ENCODE results near the gene TMEM176A. TPM values are rescaled to one million over a fixed set of nuclear protein-coding genes. Genes with fewer than 3 reads are reported as not detected.

Gene TMEM176A, protein sequence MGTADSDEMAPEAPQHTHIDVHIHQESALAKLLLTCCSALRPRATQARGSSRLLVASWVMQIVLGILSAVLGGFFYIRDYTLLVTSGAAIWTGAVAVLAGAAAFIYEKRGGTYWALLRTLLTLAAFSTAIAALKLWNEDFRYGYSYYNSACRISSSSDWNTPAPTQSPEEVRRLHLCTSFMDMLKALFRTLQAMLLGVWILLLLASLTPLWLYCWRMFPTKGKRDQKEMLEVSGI
- 100 to 1,000 TPM in 1 of 2 donors, 10 to 100 TPM in 1; 56.3 to 102 TPM for total RNA-seq

GRCh38 chr7:150800581-150801241 lies at the start of gene TMEM176A:
TMEM176A (plus strand) TSS chr7:150800769; CDS start chr7:150801551, 782 bp downstream.
- no peak for TF ChIP-seq CTCF (IDR thresholded peaks at IDR 0.05)
- peaks cover 1 to 2% of the 10 kb centered on the region in 2 donors for H3K9me3 ChIP-seq
- no peaks in the 10 kb centered on the region for H3K27me3 ChIP-seq
- H3K36me3 ChIP-seq = peaks cover 19% of the 10 kb centered on the region
- H3K4me3 ChIP-seq = peak within 1 kb of the TSS; percentile 69 to 74
- peaks cover 0 to 30% of the 10 kb centered on the region in 2 donors for H3K4me1 ChIP-seq
- DNase-seq (ENCODE audit: low spot score) = no peak
- peak within 1 kb of the TSS; percentile 79 for H3K27ac ChIP-seq

DNA sequence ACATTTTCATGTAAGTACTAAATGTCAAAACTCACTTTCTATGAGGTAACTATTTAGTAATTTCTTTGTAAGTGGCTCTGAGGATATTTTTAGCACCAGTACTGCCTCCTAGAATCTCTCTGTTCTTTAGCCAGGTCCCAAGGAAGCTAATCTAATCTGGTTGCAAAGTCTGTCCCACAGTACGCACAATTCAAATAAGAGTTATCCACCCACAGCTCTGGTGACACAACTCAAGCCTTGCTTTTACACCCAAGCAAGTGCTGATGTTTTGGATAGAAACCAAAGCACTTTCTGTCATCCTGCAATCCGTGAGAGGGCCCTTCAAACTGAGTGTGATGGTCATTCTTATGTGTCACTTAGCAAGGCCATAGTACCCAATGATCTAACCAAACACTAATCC lies 48.9 kb upstream of the TMEM176A start:
- Histone ChIP-seq H3K4me1 (peaks cover 0 to 32% of the 10 kb centered on the region in 2 donors), H3K36me3 (no peaks in the 10 kb centered on the region), H3K4me3 (no peak overlapping the region), H3K27ac (peak overlapping the region; percentile 33 to 78), H3K9me3 (no peaks in the 10 kb centered on the region), H3K27me3 (no peaks in the 10 kb centered on the region)
- no peak for DNase-seq (ENCODE audit: low spot score)
- no peak for TF ChIP-seq CTCF (IDR thresholded peaks at IDR 0.05)

DNA sequence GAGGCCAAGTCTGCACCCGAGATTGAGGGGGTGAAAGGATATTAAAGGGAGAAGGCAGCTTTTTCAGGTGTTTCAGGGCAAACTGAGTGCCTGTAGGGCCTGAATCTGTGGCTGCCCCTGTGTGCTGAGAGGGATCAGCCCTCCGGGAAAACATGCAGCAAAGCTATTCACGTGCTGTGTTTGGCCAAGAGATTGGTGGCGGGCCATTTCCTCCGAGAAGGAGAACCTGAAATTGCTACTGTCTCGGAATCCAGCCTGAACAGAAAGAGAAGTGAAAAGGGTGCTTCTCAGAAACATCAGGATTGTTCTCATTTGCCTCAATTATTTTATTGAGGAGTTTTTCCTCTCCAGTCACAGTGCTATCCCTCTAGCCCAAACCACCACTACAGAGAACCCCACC lies 47.3 kb upstream of the TMEM176A start:
- Histone ChIP-seq H3K4me1 (peaks cover 0 to 32% of the 10 kb centered on the region in 2 donors), H3K36me3 (no peaks in the 10 kb centered on the region), H3K27ac (peak overlapping the region; percentile 36 to 78), H3K4me3 (no peak overlapping the region), H3K9me3 (no peaks in the 10 kb centered on the region), H3K27me3 (no peaks in the 10 kb centered on the region)
- DNase-seq (ENCODE audit: low spot score) = no peak
- no peak for TF ChIP-seq CTCF (IDR thresholded peaks at IDR 0.05)

GRCh38 chr7:150753826-150754603 lies 46.6 kb upstream of the TMEM176A start:
- Histone ChIP-seq H3K4me1 (peaks cover 0 to 32% of the 10 kb centered on the region in 2 donors), H3K9me3 (no peaks in the 10 kb centered on the region), H3K27me3 (no peaks in the 10 kb centered on the region), H3K4me3 (no peak overlapping the region), H3K36me3 (no peaks in the 10 kb centered on the region), H3K27ac (peak overlapping the region in 1 of 2 donors; percentile 78)
- no peak for DNase-seq (ENCODE audit: low spot score)
- TF ChIP-seq CTCF (IDR thresholded peaks at IDR 0.05) = peak in 1 of 2 donors; percentile 45

DNA sequence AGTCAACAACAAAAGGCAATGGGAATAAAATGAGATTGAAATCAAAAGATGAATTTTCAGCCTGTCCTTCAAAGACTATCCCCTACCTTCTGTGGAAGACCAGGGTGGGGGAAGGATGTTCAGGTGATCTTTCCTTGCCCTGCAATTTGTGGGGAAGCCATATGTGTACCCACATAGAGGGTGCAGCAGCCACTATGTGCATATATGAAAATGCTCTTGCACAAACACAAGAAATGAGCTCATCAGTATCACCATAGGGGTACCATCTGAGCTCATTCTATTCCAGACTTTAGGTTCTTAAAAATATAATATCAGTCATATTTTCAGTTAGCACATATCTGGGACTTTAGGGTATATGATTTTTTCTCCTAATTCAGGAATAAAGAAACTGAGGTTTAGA lies 45.6 kb upstream of the TMEM176A start:
- TF ChIP-seq CTCF (IDR thresholded peaks at IDR 0.05) = no peak

More for the DNA sequence above, 45.6 kb upstream of the TMEM176A start:
- Histone ChIP-seq H3K36me3 (no peaks in the 10 kb centered on the region), H3K4me1 (peaks cover 0 to 32% of the 10 kb centered on the region in 2 donors), H3K27ac (peak overlapping the region; percentile 0 to 78), H3K4me3 (no peak overlapping the region), H3K9me3 (no peaks in the 10 kb centered on the region), H3K27me3 (no peaks in the 10 kb centered on the region)
- no peak for DNase-seq (ENCODE audit: low spot score)

Measured in right atrium auricular region (tissue), 2 donors.